Neural cell (in vitro differentiated cells): Measurements from ENCODE around the gene FHAD1. TPM values are rescaled to one million over a fixed set of nuclear protein-coding genes. Genes with fewer than 3 reads are reported as not detected.

Experiments
- H2AFZ ChIP-seq: fragments of 200-600, 300-800 bp; sonication (generic), shearing (Covaris generic); 2 replicates; pipeline ENCODE4 v1.6.0; 2014; ENCODE audit warnings: low read depth, mild to moderate bottlenecking, antibody characterized with exemption, low read length, moderate library complexity
- H3F3A ChIP-seq: fragments of 200-600 bp; shearing (Covaris generic); 2 replicates; pipeline ENCODE4 v1.6.1; 2016; ENCODE audit warnings: mild to moderate bottlenecking, moderate library complexity, mixed read lengths, antibody characterized with exemption, low read length; ENCODE audit not compliant: insufficient read depth, poor library complexity, severe bottlenecking
- H3K27ac ChIP-seq: fragments of 200-600, 300-800 bp; sonication (generic), shearing (Covaris generic); 2 replicates; pipeline ENCODE4 v1.5.1; 2014; ENCODE audit warnings: mild to moderate bottlenecking, low read length, moderate library complexity
- H3K27me3 ChIP-seq: fragments of 300-800, 200-600 bp; sonication (generic), shearing (Covaris generic); 2 replicates; pipeline ENCODE4 v1.6.0; 2014; ENCODE audit warnings: mild to moderate bottlenecking, low read depth, low read length, moderate library complexity; ENCODE audit not compliant: insufficient read depth
- H3K36me3 ChIP-seq: fragments of 300-800, 200-600 bp; sonication (generic), shearing (Covaris generic); 2 replicates; pipeline ENCODE4 v1.5.1; 2014; ENCODE audit warnings: mild to moderate bottlenecking, antibody characterized with exemption, low read length, moderate library complexity; ENCODE audit not compliant: insufficient read depth
- H3K4me2 ChIP-seq: fragments of 300-800, 200-600 bp; sonication (generic), shearing (Covaris generic); 2 replicates; pipeline ENCODE4 v1.6.0; 2014; ENCODE audit warnings: mild to moderate bottlenecking, low read length
- H3K4me3 ChIP-seq: fragments of 300-800, 200-600 bp; sonication (generic), shearing (Covaris generic); 2 replicates; pipeline ENCODE4 v1.5.1; 2014; ENCODE audit warnings: mild to moderate bottlenecking, low read length, moderate library complexity
- H3K79me2 ChIP-seq: fragments of 200-600 bp; shearing (Covaris generic); replicated peaks from 2 replicates; pipeline ENCODE4 v1.6.0; 2014; ENCODE audit warnings: mild to moderate bottlenecking, low read length, moderate library complexity; ENCODE audit not compliant: insufficient read depth
- H3K9ac ChIP-seq: fragments of 300-800, 200-600 bp; sonication (generic), shearing (Covaris generic); 2 replicates; pipeline ENCODE4 v1.6.1; 2016; ENCODE audit warnings: mild to moderate bottlenecking, low read length, mixed read lengths
- H3K9me2 ChIP-seq: fragments of 200-600 bp; shearing (Covaris generic); 2 replicates; pipeline ENCODE4 v1.6.1; 2016; ENCODE audit warnings: mild to moderate bottlenecking, low read length, mixed read lengths; ENCODE audit not compliant: insufficient read depth
- H3K9me3 ChIP-seq: fragments of 200-600, 300-800 bp; sonication (generic), shearing (Covaris generic); 2 replicates; pipeline ENCODE4 v1.6.1; 2016; ENCODE audit warnings: mild to moderate bottlenecking, mixed run types, low read length, moderate library complexity, mixed read lengths
- H4K20me1 ChIP-seq: fragments of 200-600 bp; shearing (Covaris generic); 2 replicates; pipeline ENCODE4 v1.6.1; 2016; ENCODE audit warnings: mild to moderate bottlenecking, mixed run types; ENCODE audit not compliant: insufficient read depth
- EP300 ChIP-seq: fragments of 450-650 bp; conservative IDR thresholded peaks from 2 replicates; pipeline ENCODE4 v1.6.1; 2014; ENCODE audit warnings: antibody characterized with exemption, mild to moderate bottlenecking, moderate library complexity; ENCODE audit not compliant: poor library complexity, severe bottlenecking
- EZH2 ChIP-seq: fragments of 200-600, 300-800 bp; shearing (Covaris generic), sonication (generic); IDR thresholded peaks from 2 replicates; pipeline ENCODE4 v1.6.1; 2014; ENCODE audit warnings: antibody characterized with exemption, low read length, borderline replicate concordance, mild to moderate bottlenecking; ENCODE audit not compliant: insufficient read depth, poor library complexity, severe bottlenecking
- MXI1 ChIP-seq: fragments of 450-650 bp; conservative IDR thresholded peaks from 2 replicates; pipeline ENCODE4 v1.6.1; 2014; ENCODE audit warnings: antibody characterized with exemption, mild to moderate bottlenecking; ENCODE audit not compliant: poor library complexity, severe bottlenecking
- POLR2AphosphoS5 ChIP-seq: IDR thresholded peaks from 2 replicates; pipeline ENCODE4 v1.6.1; 2012
- RAD21 ChIP-seq: fragments of 450-650 bp; conservative IDR thresholded peaks from 2 replicates; pipeline ENCODE4 v1.6.1; 2014; ENCODE audit warnings: antibody characterized with exemption, mild to moderate bottlenecking, moderate library complexity
- SMC3 ChIP-seq: fragments of 450-650 bp; conservative IDR thresholded peaks from 2 replicates; pipeline ENCODE4 v1.6.1; 2014; ENCODE audit warnings: antibody characterized with exemption, mild to moderate bottlenecking, moderate library complexity; ENCODE audit not compliant: poor library complexity
- TAF1 ChIP-seq: IDR thresholded peaks from 2 replicates; pipeline ENCODE4 v1.6.1; 2012; ENCODE audit warnings: low read depth
- polyA plus RNA-seq: library from polyadenylated mRNA; depleted of rRNA; stranded (reverse); fragments of >200 nt; gene quantifications from 2 replicates; pipeline ENCODE4 v1.2.3, GENCODE V29; 2014
- TF ChIP-seq, protein P1 (sequence below): IDR thresholded peaks from 2 replicates; pipeline ENCODE4 v1.6.1; 2012; ENCODE audit warnings: borderline replicate concordance
- TF ChIP-seq, protein P2 (sequence below): fragments of 450-650 bp; IDR thresholded peaks from 2 replicates; pipeline ENCODE4 v1.5.1; 2014; ENCODE audit warnings: antibody characterized with exemption, mild to moderate bottlenecking, moderate library complexity; ENCODE audit not compliant: poor library complexity, severe bottlenecking

Gene FHAD1
- polyA plus RNA-seq, 1 donor from 2014 or later: 0.46 TPM

DNA sequence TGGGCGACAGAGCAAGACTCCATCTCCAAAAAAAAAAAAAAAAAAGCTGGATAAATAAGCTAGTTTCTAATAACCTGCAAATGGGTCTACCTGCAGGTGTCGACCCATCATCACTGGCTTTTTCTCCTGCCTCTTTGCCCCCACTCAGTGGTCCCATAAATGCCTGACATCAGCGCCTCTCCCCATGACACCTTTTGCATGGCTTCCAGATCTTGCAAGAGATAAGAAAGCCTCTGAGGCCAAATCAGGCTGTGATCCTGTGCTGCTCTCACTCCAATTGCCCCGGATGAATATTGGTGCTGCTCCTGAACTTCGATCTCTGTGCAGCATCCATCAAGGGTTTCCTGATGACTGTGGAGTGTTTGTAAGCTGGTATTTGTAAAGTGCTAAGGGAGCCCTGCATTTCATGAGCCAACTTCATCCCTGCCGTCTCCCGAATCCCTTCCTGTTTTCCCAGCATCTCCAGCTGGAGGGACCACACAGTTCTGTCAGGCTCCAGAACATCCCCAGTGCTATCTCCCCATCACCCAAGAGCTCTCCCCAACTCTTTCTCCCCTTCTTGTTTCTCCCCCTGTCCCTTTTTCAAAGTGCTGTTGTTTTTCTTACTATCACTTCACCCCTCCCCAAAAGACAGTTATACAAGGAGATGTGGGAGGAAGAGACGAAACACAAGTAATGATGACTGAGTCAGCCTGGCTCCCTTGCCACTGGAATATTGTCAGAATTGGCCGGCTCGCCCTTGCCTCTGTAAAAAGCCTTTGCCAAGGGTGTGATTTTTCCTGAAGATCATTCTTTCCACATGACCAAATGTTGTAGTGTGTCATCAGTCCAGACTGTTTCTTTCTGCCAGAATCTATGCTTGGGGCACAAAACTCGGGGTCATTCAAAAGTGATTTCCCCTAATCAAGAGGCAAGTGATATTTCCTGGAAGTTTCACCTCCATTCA is 159.9 kb downstream of the FHAD1 start:
- H3K9me2 ChIP-seq: no peaks in the 10 kb centered on the region
- H3K79me2 ChIP-seq: no peaks in the 10 kb centered on the region
- H3K27me3 ChIP-seq: no peaks in the 10 kb centered on the region
- H4K20me1 ChIP-seq: no peaks in the 10 kb centered on the region
- TF ChIP-seq, protein P1, sequence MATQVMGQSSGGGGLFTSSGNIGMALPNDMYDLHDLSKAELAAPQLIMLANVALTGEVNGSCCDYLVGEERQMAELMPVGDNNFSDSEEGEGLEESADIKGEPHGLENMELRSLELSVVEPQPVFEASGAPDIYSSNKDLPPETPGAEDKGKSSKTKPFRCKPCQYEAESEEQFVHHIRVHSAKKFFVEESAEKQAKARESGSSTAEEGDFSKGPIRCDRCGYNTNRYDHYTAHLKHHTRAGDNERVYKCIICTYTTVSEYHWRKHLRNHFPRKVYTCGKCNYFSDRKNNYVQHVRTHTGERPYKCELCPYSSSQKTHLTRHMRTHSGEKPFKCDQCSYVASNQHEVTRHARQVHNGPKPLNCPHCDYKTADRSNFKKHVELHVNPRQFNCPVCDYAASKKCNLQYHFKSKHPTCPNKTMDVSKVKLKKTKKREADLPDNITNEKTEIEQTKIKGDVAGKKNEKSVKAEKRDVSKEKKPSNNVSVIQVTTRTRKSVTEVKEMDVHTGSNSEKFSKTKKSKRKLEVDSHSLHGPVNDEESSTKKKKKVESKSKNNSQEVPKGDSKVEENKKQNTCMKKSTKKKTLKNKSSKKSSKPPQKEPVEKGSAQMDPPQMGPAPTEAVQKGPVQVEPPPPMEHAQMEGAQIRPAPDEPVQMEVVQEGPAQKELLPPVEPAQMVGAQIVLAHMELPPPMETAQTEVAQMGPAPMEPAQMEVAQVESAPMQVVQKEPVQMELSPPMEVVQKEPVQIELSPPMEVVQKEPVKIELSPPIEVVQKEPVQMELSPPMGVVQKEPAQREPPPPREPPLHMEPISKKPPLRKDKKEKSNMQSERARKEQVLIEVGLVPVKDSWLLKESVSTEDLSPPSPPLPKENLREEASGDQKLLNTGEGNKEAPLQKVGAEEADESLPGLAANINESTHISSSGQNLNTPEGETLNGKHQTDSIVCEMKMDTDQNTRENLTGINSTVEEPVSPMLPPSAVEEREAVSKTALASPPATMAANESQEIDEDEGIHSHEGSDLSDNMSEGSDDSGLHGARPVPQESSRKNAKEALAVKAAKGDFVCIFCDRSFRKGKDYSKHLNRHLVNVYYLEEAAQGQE: no peak
- no peak for TF ChIP-seq TAF1
- TF ChIP-seq, protein P2, sequence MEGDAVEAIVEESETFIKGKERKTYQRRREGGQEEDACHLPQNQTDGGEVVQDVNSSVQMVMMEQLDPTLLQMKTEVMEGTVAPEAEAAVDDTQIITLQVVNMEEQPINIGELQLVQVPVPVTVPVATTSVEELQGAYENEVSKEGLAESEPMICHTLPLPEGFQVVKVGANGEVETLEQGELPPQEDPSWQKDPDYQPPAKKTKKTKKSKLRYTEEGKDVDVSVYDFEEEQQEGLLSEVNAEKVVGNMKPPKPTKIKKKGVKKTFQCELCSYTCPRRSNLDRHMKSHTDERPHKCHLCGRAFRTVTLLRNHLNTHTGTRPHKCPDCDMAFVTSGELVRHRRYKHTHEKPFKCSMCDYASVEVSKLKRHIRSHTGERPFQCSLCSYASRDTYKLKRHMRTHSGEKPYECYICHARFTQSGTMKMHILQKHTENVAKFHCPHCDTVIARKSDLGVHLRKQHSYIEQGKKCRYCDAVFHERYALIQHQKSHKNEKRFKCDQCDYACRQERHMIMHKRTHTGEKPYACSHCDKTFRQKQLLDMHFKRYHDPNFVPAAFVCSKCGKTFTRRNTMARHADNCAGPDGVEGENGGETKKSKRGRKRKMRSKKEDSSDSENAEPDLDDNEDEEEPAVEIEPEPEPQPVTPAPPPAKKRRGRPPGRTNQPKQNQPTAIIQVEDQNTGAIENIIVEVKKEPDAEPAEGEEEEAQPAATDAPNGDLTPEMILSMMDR: no peak
- no peak for TF ChIP-seq SMC3
- TF ChIP-seq EP300: no peak
- TF ChIP-seq POLR2AphosphoS5: no peak
- H3F3A ChIP-seq: no peaks in the 10 kb centered on the region
- H3K9me3 ChIP-seq: no peaks in the 10 kb centered on the region
- H3K36me3 ChIP-seq: no peaks in the 10 kb centered on the region
- no peak overlapping the region for H3K4me3 ChIP-seq
- H2AFZ ChIP-seq: no peak overlapping the region
- H3K9ac ChIP-seq: no peak overlapping the region
- no peak overlapping the region for H3K27ac ChIP-seq
- no peak overlapping the region for H3K4me2 ChIP-seq

DNA sequence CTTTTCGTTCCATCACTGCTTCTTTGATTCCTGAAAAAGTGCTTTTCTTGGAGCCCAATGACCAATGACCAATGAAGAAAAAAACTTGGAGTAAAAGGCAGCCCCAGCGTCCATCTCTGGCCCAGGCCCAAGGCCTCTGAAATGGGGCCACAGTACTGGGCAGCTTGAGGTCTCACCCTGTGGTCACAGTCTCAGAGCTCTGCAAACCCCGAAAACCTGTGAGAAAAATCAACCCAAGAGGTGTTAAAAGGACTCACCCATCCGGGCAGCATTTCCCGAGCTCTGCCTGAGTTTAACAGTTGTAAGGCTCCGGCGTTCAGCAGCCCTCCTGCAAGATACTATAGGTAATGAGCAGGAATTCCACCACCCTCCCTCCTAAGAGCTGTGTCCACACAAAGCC is 160.6 kb downstream of the FHAD1 start:
- H2AFZ ChIP-seq: no peak overlapping the region
- no peaks in the 10 kb centered on the region for H3F3A ChIP-seq
- TF ChIP-seq, protein P2: no peak
- TF ChIP-seq RAD21 (no peak), POLR2AphosphoS5 (no peak), TAF1 (no peak), EP300 (no peak), SMC3 (no peak), MXI1 (no peak), EZH2 (no peak)
- TF ChIP-seq, protein P1: no peak
- no peaks in the 10 kb centered on the region for H3K79me2 ChIP-seq
- no peaks in the 10 kb centered on the region for H3K9me3 ChIP-seq
- H3K4me2 ChIP-seq: no peak overlapping the region
- no peak overlapping the region for H3K9ac ChIP-seq
- no peak overlapping the region for H3K27ac ChIP-seq
- H3K36me3 ChIP-seq: no peaks in the 10 kb centered on the region
- no peaks in the 10 kb centered on the region for H3K9me2 ChIP-seq
- no peaks in the 10 kb centered on the region for H3K27me3 ChIP-seq
- no peak overlapping the region for H3K4me3 ChIP-seq
- no peaks in the 10 kb centered on the region for H4K20me1 ChIP-seq
